OCI-LY3 (cell line): Measurements from ENCODE around the gene CXCR5.

Experiments
- H2AFZ ChIP-seq: fragments of 200-600, 300-600 bp; shearing (Covaris generic); 2 replicates; pipeline ENCODE4 v1.6.0; 2014; ENCODE audit warnings: antibody characterized with exemption, low read depth, low read length
- H3K27ac ChIP-seq: fragments of 200-600, 300-600 bp; sonication (generic); 2 replicates; pipeline ENCODE4 v1.5.1; 2014; ENCODE audit warnings: mild to moderate bottlenecking, low read length, moderate library complexity, mixed read lengths
- H3K27me3 ChIP-seq: fragments of 200-600, 300-600 bp; sonication (generic); 2 replicates; pipeline ENCODE4 v1.6.1; 2014; ENCODE audit warnings: low read depth, low read length, mixed read lengths
- H3K36me3 ChIP-seq: fragments of 200-600, 300-600 bp; sonication (generic); replicated peaks from 2 replicates; pipeline ENCODE3; 2014; ENCODE audit warnings: low read depth, low read length, mixed read lengths
- H3K4me1 ChIP-seq: fragments of 300-600, 200-600 bp; sonication (generic); 2 replicates; pipeline ENCODE4 v1.6.1; 2014; ENCODE audit warnings: low read length, mixed read lengths
- H3K4me2 ChIP-seq: fragments of 200-600, 300-600 bp; sonication (generic); 2 replicates; pipeline ENCODE4 v1.6.1; 2014; ENCODE audit warnings: low read length, mixed read lengths
- H3K4me3 ChIP-seq: fragments of 300-600, 200-600 bp; sonication (generic); 2 replicates; pipeline ENCODE4 v1.5.1; 2014; ENCODE audit warnings: antibody characterized with exemption, mild to moderate bottlenecking, low read length, moderate library complexity
- H3K79me2 ChIP-seq: fragments of 300-600, 200-600 bp; shearing (Covaris generic); 2 replicates; pipeline ENCODE4 v1.6.1; 2014; ENCODE audit warnings: mild to moderate bottlenecking, low read length, mixed read lengths
- H3K9ac ChIP-seq: fragments of 300-600, 200-600 bp; shearing (Covaris generic); 2 replicates; pipeline ENCODE4 v1.6.0; 2014; ENCODE audit warnings: mild to moderate bottlenecking, low read length, moderate library complexity
- H3K9me3 ChIP-seq: fragments of 200-600, 300-600 bp; shearing (Covaris generic); 2 replicates; pipeline ENCODE4 v1.6.1; 2014; ENCODE audit warnings: low read length, mixed read lengths; ENCODE audit not compliant: insufficient read depth
- H4K20me1 ChIP-seq: fragments of 200-600, 300-600 bp; sonication (generic); 2 replicates; pipeline ENCODE4 v1.6.1; 2016; ENCODE audit warnings: low read length, mixed read lengths; ENCODE audit not compliant: insufficient read depth
- EZH2phosphoT487 ChIP-seq: fragments of 200-600 bp; shearing (Covaris generic); IDR thresholded peaks from 2 replicates; pipeline ENCODE4 v1.6.1; 2018; ENCODE audit warnings: antibody characterized with exemption, mixed run types, low read depth
- TF ChIP-seq, protein P1 (sequence below): fragments of 200-600, 300-600 bp; sonication (generic); IDR thresholded peaks from 2 replicates; pipeline ENCODE4 v1.5.1; 2014; ENCODE audit warnings: antibody characterized with exemption, low read length, low read depth

Gene CXCR5

DNA sequence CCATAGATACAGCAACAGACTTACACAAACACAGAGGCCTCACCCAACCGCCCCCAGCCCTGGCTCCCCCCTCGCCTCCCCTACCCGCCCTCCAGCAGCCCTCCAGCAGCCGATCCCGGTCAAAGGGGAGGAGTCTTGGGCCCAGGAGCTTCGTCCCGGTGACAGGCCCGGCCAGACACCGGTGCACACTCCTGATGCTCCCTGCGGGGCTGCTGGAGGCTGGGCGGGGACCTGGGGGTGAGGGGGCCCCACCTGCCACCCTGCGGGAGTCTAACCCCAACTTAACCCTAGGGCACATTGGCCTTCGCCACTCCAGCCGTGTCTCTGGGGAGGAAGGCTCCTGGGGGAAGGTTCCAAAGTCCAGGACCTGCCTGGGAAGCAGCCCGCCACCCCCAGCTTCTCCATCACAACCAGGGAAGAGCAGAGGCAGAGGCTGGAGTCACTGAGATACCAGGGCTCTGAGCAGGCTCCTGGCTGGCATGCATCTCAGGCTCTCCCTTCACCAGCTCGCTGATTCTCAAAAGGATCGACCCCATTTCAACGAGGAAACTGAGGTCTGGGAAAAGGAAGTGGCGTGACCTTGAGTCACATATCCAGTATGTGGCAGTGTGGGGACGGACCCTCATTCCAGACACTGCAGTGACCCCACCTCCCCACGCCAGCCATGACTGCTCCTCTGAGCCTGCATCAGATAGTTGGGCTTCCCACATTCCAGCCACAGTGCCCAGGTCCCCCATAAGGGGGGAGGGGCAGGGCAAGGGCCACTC is 27.6 kb downstream of the CXCR5 start:
- Histone ChIP-seq H3K9ac (peak overlapping the region; percentile 46; the same call in 1 of the 2 replicates), H3K27me3 (no peaks in the 10 kb centered on the region), H3K4me3 (peak overlapping the region; percentile 36; the same call in 1 of the 2 replicates), H3K4me1 (peaks cover 53% of the 10 kb centered on the region), H3K79me2 (0 out of 2 replicates have a peak, but pooled peaks cover 3% of the 10 kb centered on the region), H2AFZ (no peak overlapping the region), H3K36me3 (peaks cover 7% of the 10 kb centered on the region), H4K20me1 (no peaks in the 10 kb centered on the region), H3K4me2 (peak overlapping the region; percentile 79), H3K27ac (peak overlapping the region; percentile 76; the same call in 1 of the 2 replicates), H3K9me3 (no peaks in the 10 kb centered on the region)
- TF ChIP-seq EZH2phosphoT487, result no peak
- TF ChIP-seq, protein P1, sequence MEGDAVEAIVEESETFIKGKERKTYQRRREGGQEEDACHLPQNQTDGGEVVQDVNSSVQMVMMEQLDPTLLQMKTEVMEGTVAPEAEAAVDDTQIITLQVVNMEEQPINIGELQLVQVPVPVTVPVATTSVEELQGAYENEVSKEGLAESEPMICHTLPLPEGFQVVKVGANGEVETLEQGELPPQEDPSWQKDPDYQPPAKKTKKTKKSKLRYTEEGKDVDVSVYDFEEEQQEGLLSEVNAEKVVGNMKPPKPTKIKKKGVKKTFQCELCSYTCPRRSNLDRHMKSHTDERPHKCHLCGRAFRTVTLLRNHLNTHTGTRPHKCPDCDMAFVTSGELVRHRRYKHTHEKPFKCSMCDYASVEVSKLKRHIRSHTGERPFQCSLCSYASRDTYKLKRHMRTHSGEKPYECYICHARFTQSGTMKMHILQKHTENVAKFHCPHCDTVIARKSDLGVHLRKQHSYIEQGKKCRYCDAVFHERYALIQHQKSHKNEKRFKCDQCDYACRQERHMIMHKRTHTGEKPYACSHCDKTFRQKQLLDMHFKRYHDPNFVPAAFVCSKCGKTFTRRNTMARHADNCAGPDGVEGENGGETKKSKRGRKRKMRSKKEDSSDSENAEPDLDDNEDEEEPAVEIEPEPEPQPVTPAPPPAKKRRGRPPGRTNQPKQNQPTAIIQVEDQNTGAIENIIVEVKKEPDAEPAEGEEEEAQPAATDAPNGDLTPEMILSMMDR, result no peak

DNA sequence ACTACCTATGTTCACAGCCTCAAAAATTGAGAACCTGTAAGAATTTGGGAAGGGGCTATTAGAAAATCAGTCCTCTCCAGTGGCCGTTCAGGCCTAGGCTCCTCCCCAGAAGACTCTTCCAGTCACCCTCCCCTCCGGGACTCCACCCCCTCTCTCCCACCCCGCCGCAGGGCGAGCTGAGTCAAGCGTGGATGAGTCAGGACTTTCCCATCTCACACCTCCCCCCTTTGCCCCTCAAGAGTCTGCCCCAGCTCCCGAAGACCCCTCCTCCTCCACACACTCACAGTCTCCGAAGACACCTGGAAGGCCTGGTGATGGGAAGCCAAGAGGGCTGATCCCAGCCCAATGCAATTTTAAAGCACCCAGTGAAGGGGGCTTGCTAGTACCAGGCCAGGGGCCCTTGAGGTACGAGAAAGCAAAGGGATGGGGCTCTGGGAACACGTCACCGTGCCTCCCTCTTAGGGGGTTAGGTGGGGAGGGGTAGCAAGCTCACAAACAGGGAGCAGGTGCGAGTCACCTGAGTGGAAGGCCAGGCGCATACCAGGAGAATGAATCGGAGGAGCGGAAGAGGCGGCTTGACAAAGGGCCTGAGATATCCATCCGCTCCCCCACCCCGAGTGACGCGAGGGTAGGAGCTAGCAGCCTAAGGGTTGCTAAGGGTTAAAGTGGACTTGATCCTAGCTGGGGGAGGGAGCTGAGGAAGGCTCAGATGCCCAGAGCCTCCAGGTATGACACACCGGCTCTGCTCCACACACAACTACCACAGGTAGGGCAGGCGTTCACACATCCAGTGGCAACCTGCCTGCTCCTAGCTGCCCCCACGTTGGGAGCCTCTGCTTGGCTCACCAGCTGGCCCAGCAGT is 28.4 kb downstream of the CXCR5 start:
- Histone ChIP-seq H3K4me2 (peak overlapping the region; percentile 79), H3K27ac (peak overlapping the region; percentile 76), H3K27me3 (no peaks in the 10 kb centered on the region), H3K79me2 (0 out of 2 replicates have a peak, but pooled peaks cover 3% of the 10 kb centered on the region), H3K9ac (peak overlapping the region; percentile 46; the same call in 1 of the 2 replicates), H3K9me3 (no peaks in the 10 kb centered on the region), H4K20me1 (no peaks in the 10 kb centered on the region), H3K36me3 (peaks cover 2% of the 10 kb centered on the region), H3K4me1 (peaks cover 52% of the 10 kb centered on the region), H2AFZ (no peak overlapping the region), H3K4me3 (peak overlapping the region; percentile 55)
- TF ChIP-seq EZH2phosphoT487, result no peak
- TF ChIP-seq, protein P1, result no peak

DNA sequence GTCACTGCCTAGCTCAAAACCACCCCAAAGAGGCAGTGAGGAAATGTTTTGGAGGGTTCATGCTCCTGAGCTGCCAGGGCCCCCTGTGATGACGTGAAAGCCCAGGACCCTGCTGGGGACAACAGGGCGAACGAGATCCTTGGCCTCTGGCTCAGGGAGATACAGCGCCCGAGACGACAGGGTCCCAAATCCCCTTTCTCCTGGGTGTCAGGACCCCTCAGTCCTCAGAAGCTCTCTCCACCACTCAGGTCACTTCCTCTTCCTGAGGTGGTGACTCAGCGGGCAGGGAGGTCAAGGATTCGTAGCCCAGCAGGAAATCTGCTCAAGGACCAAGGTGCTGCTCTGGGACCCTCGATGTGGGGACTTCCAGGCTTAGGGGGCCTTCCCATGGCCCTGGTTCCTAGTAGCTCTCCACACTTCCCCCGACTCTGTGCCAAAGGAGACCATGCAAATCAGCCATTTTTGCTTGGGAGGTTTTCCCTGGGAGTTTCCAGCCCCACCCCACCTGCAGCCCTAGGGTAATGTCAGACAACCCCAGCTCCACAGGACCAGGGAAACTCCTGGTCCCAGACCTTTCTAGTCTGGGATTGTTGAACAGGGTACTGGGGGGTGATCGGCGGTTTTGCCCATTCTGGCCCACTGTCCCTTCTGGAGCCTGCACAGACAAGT is 29.2 kb downstream of the CXCR5 start:
- Histone ChIP-seq H2AFZ (no peak overlapping the region), H3K9me3 (no peaks in the 10 kb centered on the region), H3K4me2 (peak overlapping the region; percentile 79), H3K36me3 (no peaks in the 10 kb centered on the region), H3K27ac (peak overlapping the region; percentile 76), H4K20me1 (no peaks in the 10 kb centered on the region), H3K79me2 (0 out of 2 replicates have a peak, but pooled peaks cover 3% of the 10 kb centered on the region), H3K27me3 (no peaks in the 10 kb centered on the region), H3K4me3 (peak overlapping the region; percentile 55; the same call in 1 of the 2 replicates), H3K9ac (peak overlapping the region; percentile 42; the same call in 1 of the 2 replicates), H3K4me1 (peaks cover 49% of the 10 kb centered on the region)
- TF ChIP-seq EZH2phosphoT487, result no peak
- TF ChIP-seq, protein P1, result no peak
